GM21825 (cell line): ENCODE data around the gene KRTAP10-4.
"Not testable (repeated sequence)": the region's sequence is repeated elsewhere in the genome, so short reads cannot be mapped to it uniquely, and the experiment has no call there.

Source experiments
- ATAC-seq: cut with Tn5 transposase; IDR thresholded peaks from one replicate; pipeline ENCODE4 v1.9.1; 2021; ENCODE audit warnings: mild to moderate bottlenecking, moderate library complexity; ENCODE audit not compliant: unreplicated experiment

Gene KRTAP10-4

DNA sequence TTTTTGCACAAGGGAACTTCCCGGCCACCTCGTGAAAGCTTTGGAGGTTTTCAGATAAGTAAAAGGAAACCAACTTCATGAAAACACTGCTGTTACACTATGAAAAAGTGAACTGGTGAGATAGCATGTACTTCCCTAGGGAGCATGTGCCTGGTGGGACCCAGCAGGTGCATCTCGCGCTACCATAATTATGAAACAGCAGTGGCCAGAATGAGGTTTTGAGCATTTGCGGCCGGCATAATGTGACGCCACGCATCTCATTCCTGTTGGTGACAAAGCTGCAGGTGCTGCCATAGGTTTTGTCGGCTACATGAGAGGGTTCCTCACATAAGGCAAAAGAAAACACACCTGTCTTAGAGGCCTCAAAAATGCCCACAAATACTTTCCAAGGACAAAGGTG is 16.6 kb upstream of the KRTAP10-4 start:
- no peak for ATAC-seq

GRCh38 chr21:44557491-44558328 is 15.8 kb upstream of the KRTAP10-4 start:
- ATAC-seq = no peak

- ATAC-seq = not testable (repeated sequence)
These were observed 15.2 kb upstream of the KRTAP10-4 start for GRCh38 chr21:44558329-44558675.

DNA sequence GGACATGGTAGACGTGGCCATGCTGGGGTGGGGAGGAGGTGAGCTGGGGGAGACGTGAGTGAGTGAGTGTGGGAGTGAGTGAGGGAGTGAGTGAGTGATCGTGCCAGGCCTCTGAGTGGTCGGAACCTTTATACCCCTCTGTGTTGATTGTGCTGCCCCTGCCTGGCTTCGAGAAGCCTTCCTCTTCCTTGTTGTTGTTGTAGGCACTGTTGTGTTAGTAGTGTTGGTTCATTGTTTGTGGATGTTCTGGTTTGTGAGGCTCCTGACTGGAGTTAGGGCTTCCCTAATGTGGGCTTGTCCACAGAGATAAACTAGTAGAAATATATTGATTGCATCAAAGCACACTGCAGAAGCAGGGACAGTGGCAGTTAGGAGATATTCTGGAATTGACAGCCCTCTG is 14.8 kb upstream of the KRTAP10-4 start, which contains the start of gene KRTAP10-3:
KRTAP10-3 (minus strand) TSS at position 101 of the 400 bp plus-strand sequence; CDS start at position 21, 80 bp downstream.
- ATAC-seq = no peak

DNA sequence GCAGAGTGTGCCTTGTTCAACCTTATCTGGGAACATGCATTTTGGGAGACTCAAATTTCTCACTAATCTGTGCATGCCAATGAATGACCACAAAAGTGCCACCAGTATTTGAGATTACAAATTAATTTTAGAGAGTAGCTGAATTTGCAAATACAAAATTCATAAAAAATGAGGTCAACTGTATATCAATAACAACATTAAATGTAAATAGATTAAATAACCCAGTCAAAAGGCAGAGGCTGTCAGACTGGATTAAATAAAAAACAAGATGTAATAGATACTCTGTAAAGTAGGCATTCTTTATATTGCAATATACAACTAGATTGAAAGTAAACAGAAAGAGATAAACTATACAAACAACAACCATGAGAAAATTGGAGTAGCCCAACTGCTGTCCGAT is 9.4 kb upstream of the KRTAP10-4 start:
- no peak for ATAC-seq

- ATAC-seq = no peak
These were observed 8.5 kb upstream of the KRTAP10-4 start for GRCh38 chr21:44564886-44565598.

DNA sequence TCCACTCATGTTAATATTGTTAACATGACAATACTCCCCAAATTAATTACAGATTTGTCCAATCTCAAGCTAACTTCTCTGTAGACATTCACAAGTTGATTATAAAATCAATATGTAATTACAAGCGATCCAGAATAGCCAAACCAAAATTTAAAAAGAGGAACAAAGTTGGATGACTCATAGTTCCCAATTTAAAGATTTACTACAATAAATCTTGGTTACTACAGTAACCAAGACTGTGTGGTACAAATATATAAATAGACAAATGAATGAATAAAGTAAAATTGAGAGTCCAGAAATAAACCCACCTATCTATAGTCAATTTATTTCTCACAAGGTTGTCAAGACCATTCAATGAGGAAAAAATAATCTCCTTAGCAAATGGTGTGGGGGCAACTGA is 7.1 kb upstream of the KRTAP10-4 start:
- ATAC-seq = no peak

GRCh38 chr21:44567481-44568171 is 5.9 kb upstream of the KRTAP10-4 start:
- no peak for ATAC-seq

DNA sequence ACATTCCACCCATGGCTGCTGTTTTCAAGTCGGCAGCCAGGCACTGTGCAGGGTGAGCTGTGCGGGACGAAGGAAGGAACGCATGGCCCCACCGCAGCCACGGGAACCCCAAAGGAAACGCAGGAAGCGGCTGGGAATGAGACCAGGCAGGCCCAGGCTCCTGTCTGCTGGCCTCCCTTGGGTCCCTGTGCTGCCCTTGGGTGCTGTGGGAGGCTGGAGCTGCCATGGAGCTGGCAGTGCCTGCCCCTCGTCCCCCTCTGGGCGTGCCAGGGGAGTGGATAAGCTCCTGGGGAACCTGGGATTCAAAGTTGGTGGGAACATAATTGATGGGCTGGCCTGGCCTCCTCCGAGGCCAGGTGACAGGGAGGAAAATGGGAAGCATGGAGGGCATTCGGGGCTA is 5.3 kb upstream of the KRTAP10-4 start:
- ATAC-seq = no peak

DNA sequence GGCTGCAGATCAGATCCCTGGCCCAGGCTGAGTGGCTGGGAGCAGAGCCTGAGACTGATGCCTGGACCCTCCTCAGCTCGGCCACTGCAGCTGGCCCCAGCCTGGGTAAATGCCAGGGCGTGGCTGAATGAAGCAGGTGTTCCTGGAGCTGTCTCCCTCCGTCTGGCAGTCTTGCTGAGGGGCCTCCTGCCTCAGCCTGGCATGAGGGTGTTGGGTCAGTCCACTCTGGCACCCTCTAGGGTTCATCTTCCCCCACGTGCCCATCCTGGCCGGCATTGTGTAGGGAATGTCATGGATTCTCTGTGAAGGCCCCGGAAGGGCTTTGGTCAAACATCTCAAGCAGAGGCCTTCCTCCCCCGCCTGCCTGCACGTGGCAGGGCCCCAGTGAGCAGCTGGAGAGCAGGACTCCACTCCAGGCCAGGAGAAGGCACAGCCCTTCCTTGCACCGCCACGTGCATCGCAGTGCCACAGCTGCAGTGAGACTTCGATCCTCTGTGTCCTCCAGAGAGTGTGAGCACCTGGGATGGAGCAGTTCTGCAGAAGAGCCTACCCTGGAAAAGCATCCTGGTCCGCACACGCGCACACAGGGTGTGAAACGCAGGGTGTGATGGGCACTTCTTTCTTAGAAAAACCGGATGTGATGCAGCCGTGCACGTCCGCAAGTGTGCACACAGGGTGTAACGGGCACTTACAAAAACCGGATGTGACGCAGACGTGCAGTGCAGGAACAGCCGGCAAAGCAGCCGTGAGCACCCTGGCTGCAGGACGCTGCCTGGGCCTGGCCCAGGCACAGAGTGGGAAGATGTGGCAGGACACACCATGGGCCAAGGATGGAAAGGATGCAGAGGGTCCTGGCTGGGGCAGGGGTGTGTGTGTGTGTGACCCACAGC is 4.6 kb upstream of the KRTAP10-4 start:
- ATAC-seq = no peak

- ATAC-seq = no peak
These were observed 3.5 kb upstream of the KRTAP10-4 start for GRCh38 chr21:44569861-44570517.

DNA sequence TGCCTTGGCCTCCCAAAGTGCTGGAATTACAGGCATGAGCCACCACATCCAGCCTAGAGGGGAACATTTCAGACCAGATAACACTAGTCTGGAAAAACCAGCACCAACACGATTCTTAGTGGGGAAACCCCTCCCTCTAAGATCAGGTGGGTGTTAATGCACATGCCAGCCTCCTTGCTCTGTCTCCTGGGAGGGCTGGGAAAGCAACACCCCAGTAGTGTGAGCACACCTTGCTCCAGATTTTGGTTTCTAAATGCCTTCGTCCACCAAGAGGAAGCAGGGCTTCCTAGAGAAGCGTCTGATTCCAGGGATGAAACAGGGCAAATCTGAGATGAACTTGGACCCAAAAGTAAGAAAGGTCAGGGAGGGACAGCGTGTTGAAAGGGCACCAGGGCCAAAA is 2.2 kb upstream of the KRTAP10-4 start:
- no peak for ATAC-seq

DNA sequence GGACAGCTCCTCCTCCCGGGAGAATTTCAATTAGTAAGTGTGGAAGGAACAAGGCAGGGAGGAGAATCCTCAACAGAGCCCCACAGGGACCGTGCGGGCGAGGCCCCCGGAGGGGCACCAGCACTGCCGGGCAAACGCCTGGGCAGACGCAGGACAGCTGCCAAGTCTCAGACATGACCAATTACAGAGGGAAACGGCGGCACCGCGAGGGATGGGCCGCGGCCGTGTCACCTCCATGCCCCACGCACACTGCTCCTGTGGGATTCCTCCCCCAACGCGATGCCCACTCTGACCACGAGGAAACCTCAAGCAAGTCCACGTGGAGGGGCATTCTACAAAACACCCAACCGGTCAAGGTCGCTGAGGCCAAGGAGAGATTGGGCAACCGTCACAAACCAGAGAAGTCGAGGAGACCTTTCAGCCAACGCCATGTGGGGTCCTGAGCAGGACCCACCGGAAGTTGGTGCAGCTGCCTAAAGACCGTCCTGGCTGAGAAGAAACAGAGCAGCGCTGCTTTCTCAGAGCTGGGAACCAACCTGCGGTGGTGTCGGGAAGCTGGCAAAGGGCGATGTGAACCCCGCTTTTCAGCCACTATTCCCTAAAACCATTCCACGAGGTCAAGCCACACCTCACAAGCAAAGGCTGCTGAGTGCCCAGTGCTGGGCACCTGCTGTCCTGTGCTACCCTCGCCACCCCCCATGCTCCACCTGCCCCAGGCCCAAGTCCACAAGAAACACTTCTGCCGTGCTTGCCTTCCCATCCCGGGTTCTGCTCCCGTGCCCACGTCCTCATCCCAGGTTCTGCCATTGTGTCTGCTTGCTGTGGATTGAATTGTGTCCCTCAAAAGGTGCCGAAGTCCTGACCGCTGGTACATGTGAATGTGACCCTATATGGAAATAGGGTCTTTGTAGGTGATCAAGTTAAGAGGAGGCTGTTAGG is 1.4 kb upstream of the KRTAP10-4 start:
- no peak for ATAC-seq

DNA sequence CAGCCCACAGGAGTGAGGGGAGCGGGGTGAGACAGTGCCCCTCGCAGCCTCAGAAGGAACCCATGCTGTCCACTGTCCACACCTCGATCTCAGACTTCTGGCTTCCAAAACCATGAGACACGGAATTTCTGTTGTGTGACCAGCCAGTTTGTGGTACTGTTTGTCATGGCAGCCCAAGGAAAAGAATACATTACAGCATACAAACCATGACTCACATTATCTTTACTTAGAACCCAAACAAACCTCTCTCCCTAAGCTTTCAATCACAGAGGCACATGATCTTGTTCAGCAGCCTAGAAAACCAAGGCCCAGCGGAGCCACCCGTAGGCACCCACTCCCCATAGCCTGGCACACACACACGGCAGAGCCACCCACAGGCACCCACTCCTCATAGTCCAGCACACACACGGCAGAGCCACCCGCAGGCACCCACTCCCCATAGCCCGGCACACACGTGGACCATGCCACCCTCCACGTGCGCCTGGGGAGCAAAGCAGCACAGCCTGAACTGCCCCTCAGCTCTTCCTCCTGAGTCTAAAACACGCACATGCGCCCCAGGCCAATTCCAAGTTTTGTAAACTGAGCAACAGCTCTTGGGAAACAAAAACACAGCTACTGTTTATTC is 458 bp upstream of the KRTAP10-4 start:
- no peak for ATAC-seq

GRCh38 chr21:44574457-44575306 is 1.2 kb downstream of the KRTAP10-4 start:
- no peak for ATAC-seq

GRCh38 chr21:44575307-44576024 is 1.9 kb downstream of the KRTAP10-4 start:
- ATAC-seq = no peak

DNA sequence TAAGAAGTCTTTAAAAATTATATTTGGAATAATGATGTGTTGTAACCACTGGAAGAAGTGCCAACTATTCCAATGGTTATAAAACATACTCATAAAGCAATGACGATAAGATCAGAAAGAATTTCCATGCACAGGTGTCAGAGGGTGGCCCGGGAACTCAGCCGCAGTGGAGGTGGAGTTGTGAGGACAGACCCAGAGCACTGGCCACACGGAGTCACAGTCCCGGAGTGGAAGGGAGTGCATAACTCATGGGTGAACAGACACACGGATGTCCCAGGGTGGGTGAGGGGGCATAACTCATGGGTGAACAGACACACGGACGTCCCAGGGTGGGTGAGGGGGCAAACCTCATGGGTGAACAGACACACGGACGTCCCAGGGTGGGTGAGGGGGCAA is 2.5 kb downstream of the KRTAP10-4 start:
- ATAC-seq = no peak
